Adipocyte (in vitro differentiated cells): ENCODE results near the gene CEBPE.
A peak's percentile ranks its signal among the peaks of the same experiment; 100 is the strongest.

Experiments
- DNase-seq: peaks from one replicate; pipeline ENCODE4 v3.0.0-alpha.2; 2015; ENCODE audit warnings: low read depth
- H3K27me3 ChIP-seq: replicated peaks from 2 replicates; pipeline ENCODE4 v1.7.0; 2013; ENCODE audit warnings: mild to moderate bottlenecking, low read length, moderate library complexity; ENCODE audit not compliant: control insufficient read depth, insufficient read depth
- H3K36me3 ChIP-seq: 2 replicates; pipeline ENCODE4 v1.7.0; 2013; ENCODE audit warnings: low read length, mild to moderate bottlenecking, moderate library complexity; ENCODE audit not compliant: control insufficient read depth, insufficient read depth, severe bottlenecking
- H3K4me1 ChIP-seq: 2 replicates; pipeline ENCODE4 v1.7.0; 2013; ENCODE audit warnings: mild to moderate bottlenecking, low read length, moderate library complexity; ENCODE audit not compliant: control insufficient read depth, insufficient read depth
- H3K4me3 ChIP-seq: 2 replicates; pipeline ENCODE4 v1.7.0; 2013; ENCODE audit warnings: mild to moderate bottlenecking, low read length, moderate library complexity
- H3K9ac ChIP-seq: 2 replicates; pipeline ENCODE4 v1.7.0; 2013; ENCODE audit warnings: mild to moderate bottlenecking, low read length, moderate library complexity
- H3K9me3 ChIP-seq: 2 replicates; pipeline ENCODE4 v1.7.0; 2013; ENCODE audit warnings: mild to moderate bottlenecking, low read length, moderate library complexity; ENCODE audit not compliant: control insufficient read depth

CEBPE gene

GRCh38 chr14:23069413-23069806 is 49.6 kb downstream of the CEBPE start:
- Histone ChIP-seq H3K4me1 (peaks cover 56% of the 10 kb centered on the region), H3K9ac (peak overlapping the region; percentile 63), H3K4me3 (peak overlapping the region; percentile 9), H3K9me3 (no peaks in the 10 kb centered on the region), H3K27me3 (no peaks in the 10 kb centered on the region), H3K36me3 (peaks cover 70% of the 10 kb centered on the region)
- no peak for DNase-seq

- Histone ChIP-seq H3K27me3 (no peaks in the 10 kb centered on the region), H3K4me1 (peaks cover 56% of the 10 kb centered on the region), H3K36me3 (peaks cover 72% of the 10 kb centered on the region), H3K9me3 (no peaks in the 10 kb centered on the region), H3K4me3 (peak overlapping the region; percentile 51), H3K9ac (peak overlapping the region; percentile 63)
- DNase-seq: peak; percentile 96
Observed at GRCh38 chr14:23068789-23069412, 50.2 kb downstream of the CEBPE start.

DNA sequence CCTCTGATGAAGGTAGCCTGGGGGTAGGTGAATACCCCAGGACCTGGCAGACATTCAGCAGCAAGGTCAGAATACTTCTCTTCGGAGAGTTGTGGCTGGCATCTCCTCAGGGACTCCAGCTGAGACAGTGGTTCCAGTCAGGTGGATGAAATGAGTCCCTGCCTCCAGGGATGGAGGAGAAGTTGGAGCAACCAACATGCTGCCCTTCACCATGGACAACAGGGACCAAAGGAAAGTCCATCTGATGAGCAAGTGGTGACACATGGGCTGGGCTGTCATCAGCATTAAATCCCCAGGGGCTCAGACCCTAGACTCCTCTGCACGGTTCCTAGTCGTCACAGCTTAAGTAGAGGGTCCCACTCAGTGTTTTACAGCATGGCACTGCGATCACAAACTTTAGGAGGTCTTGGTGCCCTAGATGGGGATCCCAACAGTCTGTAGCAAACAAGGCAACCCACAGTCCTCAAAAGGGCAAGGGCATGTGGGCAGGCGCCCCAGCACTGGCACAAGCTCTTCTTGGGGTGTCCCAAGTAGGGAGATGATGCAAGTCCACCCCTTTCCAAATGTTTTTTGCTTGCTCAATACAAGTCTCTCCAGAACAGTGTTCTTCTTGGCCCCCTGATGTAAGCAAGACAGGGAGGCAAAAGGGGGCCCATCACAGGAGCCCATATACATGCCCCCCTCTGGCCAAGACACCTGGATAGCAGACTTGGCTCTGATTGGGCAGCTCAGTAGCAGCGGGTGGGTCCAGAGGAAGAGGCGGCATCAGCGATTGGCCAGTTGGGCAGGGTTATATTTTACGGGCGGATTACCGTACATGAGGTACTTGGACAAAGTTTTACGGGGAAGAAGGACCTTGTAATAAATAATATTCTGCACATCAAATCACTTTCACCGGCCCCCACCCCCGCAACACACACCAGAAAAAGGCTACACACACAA is 50.9 kb downstream of the CEBPE start:
- H3K4me1 ChIP-seq: peaks cover 56% of the 10 kb centered on the region
- no peak for DNase-seq
- H3K9me3 ChIP-seq: no peaks in the 10 kb centered on the region
- no peaks in the 10 kb centered on the region for H3K27me3 ChIP-seq
- peak overlapping the region; percentile 48 for H3K9ac ChIP-seq
- H3K4me3 ChIP-seq: peak overlapping the region; percentile 51
- H3K36me3 ChIP-seq: peaks cover 72% of the 10 kb centered on the region
